CD14-positive monocyte (primary cell): ENCODE measurements around the gene FOXK2. TPM values are rescaled to one million over a fixed set of nuclear protein-coding genes. Genes with fewer than 3 reads are reported as not detected.
"Not testable (repeated sequence)": the region's sequence is repeated elsewhere in the genome, so short reads cannot be mapped to it uniquely, and the experiment has no call there.

Experiments used
- DNase-seq, 3 donors: peaks; one replicate each; pipeline ENCODE4 v3.0.0-alpha.2; 2011 to 2022
- H2AFZ ChIP-seq: 2 replicates; pipeline ENCODE4 v1.6.0; 2012; ENCODE audit warnings: mild to moderate bottlenecking, low read depth, low read length, inconsistent platforms; ENCODE audit not compliant: insufficient read depth, poor library complexity, severe bottlenecking
- H3K27ac ChIP-seq, 2 donors: 1 replicate in 1 of 2; 2 replicates in 1 of 2; pipeline ENCODE4 v1.5.1; 2012 to 2013; ENCODE audit warnings: low read length in 2 of 2, control low read depth in 1 of 2, inconsistent platforms in 1 of 2, low read depth in 1 of 2, mild to moderate bottlenecking in 1 of 2
- H3K27me3 ChIP-seq, 2 donors: one replicate each; pipeline versions ENCODE4 v1.6.0 to v1.6.1; 2011 to 2013; ENCODE audit warnings: low read length in 2 of 2; ENCODE audit not compliant: control insufficient read depth in 2 of 2, insufficient read depth in 2 of 2
- H3K36me3 ChIP-seq, 2 donors: replicated peaks in 1 of 2; 1 replicate in 1 of 2; 2 replicates in 1 of 2; pipeline versions ENCODE4 v1.5.1 to v1.6.1; 2012 to 2013; ENCODE audit warnings: low read length in 2 of 2, control low read depth in 1 of 2, inconsistent platforms in 1 of 2, mild to moderate bottlenecking in 1 of 2; ENCODE audit not compliant: insufficient read depth in 2 of 2, control insufficient read depth in 1 of 2
- H3K4me1 ChIP-seq, 2 donors: 1 replicate in 1 of 2; 2 replicates in 1 of 2; pipeline versions ENCODE4 v1.5.1 to v1.6.1; 2012 to 2013; ENCODE audit warnings: low read length in 2 of 2, control low read depth in 1 of 2, inconsistent platforms in 1 of 2, mild to moderate bottlenecking in 1 of 2, moderate library complexity in 1 of 2; ENCODE audit not compliant: insufficient read depth in 2 of 2, control insufficient read depth in 1 of 2
- H3K4me2 ChIP-seq: replicated peaks from 2 replicates; pipeline ENCODE3; 2012; ENCODE audit warnings: low read length, moderate library complexity, mild to moderate bottlenecking; ENCODE audit not compliant: poor library complexity, severe bottlenecking; ENCODE audit errors: extremely low read depth
- H3K4me3 ChIP-seq, 3 experiments: fragments of 200-600 bp in 1 of 3; sonication (generic) in 1 of 3; replicated peaks in 1 of 3; 1 replicate in 2 of 3; 2 replicates in 1 of 3; pipeline ENCODE4 v1.5.1; 2011 to 2013; ENCODE audit warnings: low read length in 3 of 3, mild to moderate bottlenecking in 3 of 3, control low read depth in 2 of 3, low read depth in 2 of 3, inconsistent platforms in 1 of 3, moderate library complexity in 1 of 3
- H3K79me2 ChIP-seq: 2 replicates; pipeline ENCODE4 v1.6.0; 2012; ENCODE audit warnings: mild to moderate bottlenecking, control low read depth, inconsistent platforms, low read length, moderate library complexity; ENCODE audit not compliant: insufficient read depth
- H3K9ac ChIP-seq: 2 replicates; pipeline ENCODE4 v1.6.0; 2017; ENCODE audit warnings: low read length, mild to moderate bottlenecking; ENCODE audit not compliant: insufficient read depth, poor library complexity, severe bottlenecking
- H3K9me3 ChIP-seq, 2 donors: replicated peaks in 1 of 2; 1 replicate in 1 of 2; 2 replicates in 1 of 2; pipeline versions ENCODE4 v1.5.1 to v1.6.1; 2012 to 2013; ENCODE audit warnings: low read length in 2 of 2, control low read depth in 1 of 2; ENCODE audit not compliant: control insufficient read depth in 1 of 2, insufficient read depth in 1 of 2
- H4K20me1 ChIP-seq: 2 replicates; pipeline ENCODE4 v1.6.0; 2012; ENCODE audit warnings: mild to moderate bottlenecking, low read length, control low read depth, moderate library complexity; ENCODE audit not compliant: insufficient read depth
- H3K27ac Mint-ChIP-seq, 7 donors: one replicate each; pipeline ENCODE4 v1.8.0; 2020; ENCODE audit warnings: mild to moderate bottlenecking in 7 of 7, mixed read lengths in 7 of 7, moderate library complexity in 6 of 7, inconsistent platforms in 2 of 7
- H3K27me3 Mint-ChIP-seq, 3 donors: one replicate each; pipeline ENCODE4 v1.8.0; 2021 to 2022; ENCODE audit warnings: low read depth in 3 of 3, mild to moderate bottlenecking in 3 of 3, mixed read lengths in 3 of 3, moderate library complexity in 3 of 3, inconsistent platforms in 1 of 3
- H3K36me3 Mint-ChIP-seq, 2 donors: one replicate each; pipeline ENCODE4 v1.8.0; 2020; ENCODE audit warnings: mixed read lengths in 2 of 2, inconsistent platforms in 1 of 2, mild to moderate bottlenecking in 1 of 2
- H3K4me1 Mint-ChIP-seq: one replicate; pipeline ENCODE4 v1.8.0; 2020; ENCODE audit warnings: mild to moderate bottlenecking, mixed read lengths
- H3K4me3 Mint-ChIP-seq, 2 donors: one replicate each; pipeline ENCODE4 v1.8.0; 2020; ENCODE audit warnings: mild to moderate bottlenecking in 2 of 2, mixed read lengths in 2 of 2, moderate library complexity in 1 of 2
- H3K9me3 Mint-ChIP-seq, 7 donors: one replicate each; pipeline ENCODE4 v1.8.0; 2020 to 2022; ENCODE audit warnings: mixed read lengths in 7 of 7, mild to moderate bottlenecking in 6 of 7, moderate library complexity in 6 of 7, inconsistent platforms in 2 of 7
- CTCF ChIP-seq: fragments of 200-600 bp; IDR thresholded peaks from one replicate; pipeline ENCODE4 v1.8.0; 2022; ENCODE audit warnings: antibody characterized with exemption, mild to moderate bottlenecking
- WGBS: methylation state at CpG from one replicate; pipeline ENCODE4 v1.1.5; 2013; ENCODE audit warnings: missing lambda C conversion rate; ENCODE audit not compliant: insufficient coverage; 5-methylcytosine and 5-hydroxymethylcytosine counted together
- intact Hi-C, 2 donors: fragments of 100-400 bp; cut with micrococcal nuclease; formaldehyde crosslinking; loops; one replicate each; pipeline versions ENCODE4 v1.15.0 to v1.15.1; 2023
- polyA plus RNA-seq, 3 donors: library from polyadenylated mRNA; depleted of rRNA in 1 of 3; unstranded in 2 of 3; stranded (reverse) in 1 of 3; fragments of 300-500 nt in 2 of 3; fragments of >200 nt in 1 of 3; fragmentation: Illumina TruSeq in 2 of 3; gene quantifications; 1 replicate in 2 of 3; 2 replicates in 1 of 3; pipeline ENCODE4 v1.2.3, GENCODE V29; 2012 to 2021

FOXK2 gene
- polyA plus RNA-seq, 3 donors = 3.5 to 18.4 (median 4.7) TPM

GRCh38 chr17:82563318-82563717, 43.8 kb downstream of the FOXK2 start:
- Mint-ChIP-seq H3K4me1 (peaks cover 12% of the 10 kb centered on the region), H3K27me3 (no peaks in the 10 kb centered on the region), H3K9me3 (no peaks in the 10 kb centered on the region), H3K36me3 (peaks cover 30 to 48% of the 10 kb centered on the region in 2 donors), H3K4me3 (no peak overlapping the region), H3K27ac (peak overlapping the region in 2 of 7 donors; percentile 3 to 25)
- 93% methylated on average over 2 of the region's 9 CpGs for WGBS
- H3K4me1 ChIP-seq = no peaks in the 10 kb centered on the region
- no peaks in the 10 kb centered on the region for H3K27me3 ChIP-seq
- peaks cover 30 to 47% of the 10 kb centered on the region in 2 donors for H3K36me3 ChIP-seq
- H3K27ac ChIP-seq = no peak overlapping the region
- intact Hi-C loops = loop anchor here in 1 of 2 donors (5.0 kb wide), 1 partner anchor 206 kb away; the partner anchor contains the start of gene TEX19
- H4K20me1 ChIP-seq = peaks cover 68% of the 10 kb centered on the region
- H3K4me3 ChIP-seq = no peak overlapping the region
- no peaks in the 10 kb centered on the region for H3K9me3 ChIP-seq
- no peak overlapping the region for H2AFZ ChIP-seq
- DNase-seq = no peak
- peaks cover 51% of the 10 kb centered on the region for H3K79me2 ChIP-seq
- H3K4me2 ChIP-seq = no peak overlapping the region
- TF ChIP-seq CTCF = no peak
- no peak overlapping the region for H3K9ac ChIP-seq

- not testable (repeated sequence) for H3K27ac ChIP-seq, H3K27me3 Mint-ChIP-seq, H3K4me2 ChIP-seq, H3K4me3 Mint-ChIP-seq, H2AFZ ChIP-seq, H3K4me1 ChIP-seq, H3K9me3 Mint-ChIP-seq, DNase-seq, H3K4me3 ChIP-seq, H3K9me3 ChIP-seq, H3K9ac ChIP-seq, H3K27me3 ChIP-seq
- WGBS = 80% methylated on average over 2 of the region's 4 CpGs
- Histone ChIP-seq H3K79me2 (peaks cover 47% of the 10 kb centered on the region), H3K36me3 (peaks cover 32 to 51% of the 10 kb centered on the region in 2 donors), H4K20me1 (peaks cover 63% of the 10 kb centered on the region)
- Mint-ChIP-seq H3K4me1 (peaks cover 12% of the 10 kb centered on the region), H3K27ac (peak overlapping the region in 1 of 7 donors; percentile 35), H3K36me3 (peaks cover 34 to 52% of the 10 kb centered on the region in 2 donors)
- intact Hi-C loops = loop anchor here in 1 of 2 donors (5.0 kb wide), 1 partner anchor 206 kb away; the partner anchor contains the start of gene TEX19
Measured at GRCh38 chr17:82563745-82564144, 44.2 kb downstream of the FOXK2 start.
